HepG2 (cell line): ENCODE results near the gene FEM1C. TPM values are rescaled to one million over a fixed set of nuclear protein-coding genes. Genes with fewer than 3 reads are reported as not detected.

ENCODE experiments used
- GFI1 ChIP-seq: sonication (generic); formaldehyde crosslinking; IDR thresholded peaks from 2 replicates; pipeline ENCODE4 v1.5.0; 2020; ENCODE audit warnings: missing genetic modification reagents, mild to moderate bottlenecking, borderline replicate concordance
- HNF4A ChIP-seq: sonication (generic); formaldehyde crosslinking; IDR thresholded peaks from 2 replicates; pipeline ENCODE4 v1.4.0; 2020; ENCODE audit warnings: missing genetic modification reagents
- MED13 ChIP-seq: sonication (generic); formaldehyde crosslinking; IDR thresholded peaks from 2 replicates; pipeline ENCODE4 v1.5.0; 2020; ENCODE audit warnings: missing genetic modification reagents
- MEF2D ChIP-seq: sonication (generic); formaldehyde crosslinking; IDR thresholded peaks from 2 replicates; pipeline ENCODE4 v1.5.1; 2020; ENCODE audit warnings: mild to moderate bottlenecking, missing genetic modification reagents
- NFIC ChIP-seq: IDR thresholded peaks from 2 replicates; pipeline ENCODE4 v1.6.1; 2012; ENCODE audit warnings: mild to moderate bottlenecking, low read length, inconsistent platforms
- RARA ChIP-seq: IDR thresholded peaks from 2 replicates; pipeline ENCODE4 v1.6.1; 2016; ENCODE audit warnings: missing genetic modification reagents, missing compliant biosample characterization
- SAFB2 ChIP-seq: sonication (generic); formaldehyde crosslinking; IDR thresholded peaks from 2 replicates; pipeline ENCODE4 v1.5.1; 2020; ENCODE audit warnings: missing genetic modification reagents, low read depth, mild to moderate bottlenecking, borderline replicate concordance
- SCMH1 ChIP-seq: sonication (generic); formaldehyde crosslinking; IDR thresholded peaks from 2 replicates; pipeline ENCODE4 v1.9.0; 2021; ENCODE audit warnings: missing genetic modification reagents, mild to moderate bottlenecking, borderline replicate concordance
- SMAD9 ChIP-seq: sonication (generic); formaldehyde crosslinking; IDR thresholded peaks from 2 replicates; pipeline ENCODE4 v1.5.1; 2020; ENCODE audit warnings: mild to moderate bottlenecking, missing genetic modification reagents
- ZNF160 ChIP-seq: sonication (generic); formaldehyde crosslinking; IDR thresholded peaks from 2 replicates; pipeline ENCODE4 v1.8.0; 2022; ENCODE audit warnings: mild to moderate bottlenecking, inconsistent platforms, missing genetic modification reagents
- ZNF256 ChIP-seq: sonication (generic); formaldehyde crosslinking; conservative IDR thresholded peaks from 2 replicates; pipeline ENCODE4 v1.4.0; 2020; ENCODE audit warnings: missing genetic modification reagents
- ZNF430 ChIP-seq: sonication (generic); formaldehyde crosslinking; IDR thresholded peaks from 2 replicates; pipeline ENCODE4 v1.9.0; 2021; ENCODE audit warnings: mild to moderate bottlenecking, missing genetic modification reagents
- ZNF678 ChIP-seq: sonication (generic); formaldehyde crosslinking; IDR thresholded peaks from 2 replicates; pipeline ENCODE4 v1.4.0; 2020; ENCODE audit warnings: mild to moderate bottlenecking, missing genetic modification reagents
- ZNF749 ChIP-seq: sonication (generic); formaldehyde crosslinking; IDR thresholded peaks from 2 replicates; pipeline ENCODE4 v1.8.0; 2022; ENCODE audit warnings: mild to moderate bottlenecking, missing genetic modification reagents, moderate library complexity, borderline replicate concordance
- ZNF790 ChIP-seq: sonication (generic); formaldehyde crosslinking; IDR thresholded peaks from 2 replicates; pipeline ENCODE4 v1.8.0; 2022; ENCODE audit warnings: missing genetic modification reagents, mild to moderate bottlenecking, borderline replicate concordance
- ZSCAN25 ChIP-seq: sonication (generic); formaldehyde crosslinking; IDR thresholded peaks from 2 replicates; pipeline ENCODE4 v1.8.0; 2022; ENCODE audit warnings: mild to moderate bottlenecking, missing genetic modification reagents
- polyA plus RNA-seq, 8 experiments: library from polyadenylated mRNA; depleted of rRNA in 3 of 8; stranded (reverse) in 7 of 8; unstranded in 1 of 8; fragments of >200 nt; fragmentation: Illumina TruSeq in 4 of 8; extraction: Trizol in 4 of 8; gene quantifications; 2 replicates each; pipeline versions ENCODE4 v1.2.1 to v1.2.3, GENCODE V29; 2011 to 2016; ENCODE audit warnings: low read depth in 4 of 8, missing spikeins in 1 of 8, mixed read lengths in 1 of 8; ENCODE audit not compliant: insufficient read depth in 1 of 8
- total RNA-seq, 5 experiments: library from RNA; depleted of rRNA; stranded (reverse); fragments of >200 nt; fragmentation: Illumina TruSeq; extraction: Trizol; gene quantifications; 2 replicates each; pipeline ENCODE4 v1.2.3, GENCODE V29; 2016; ENCODE audit warnings: low read depth in 1 of 5
- TF ChIP-seq, protein P1 (sequence below): IDR thresholded peaks from 2 replicates; pipeline ENCODE4 v1.6.1; 2012; ENCODE audit warnings: low read length, improper control_type of control experiment
- TF ChIP-seq, protein P2 (sequence below): sonication (generic); formaldehyde crosslinking; IDR thresholded peaks from 2 replicates; pipeline ENCODE4 v1.5.0; 2020; ENCODE audit warnings: mild to moderate bottlenecking, missing genetic modification reagents
- TF ChIP-seq, protein P3 (sequence below): IDR thresholded peaks from 2 replicates; pipeline ENCODE4 v1.6.1; 2018; ENCODE audit warnings: missing genetic modification reagents
- TF ChIP-seq, protein P4 (sequence below): sonication (generic); formaldehyde crosslinking; IDR thresholded peaks from 2 replicates; pipeline ENCODE4 v1.4.0; 2020; ENCODE audit warnings: mild to moderate bottlenecking, missing genetic modification reagents

FEM1C gene
- total and polyA plus RNA-seq, 2 of the 13 experiments (the other 11 are each of a cell fraction or from before 2014, with no cell fraction given) = 5.5 to 8.3 TPM

DNA sequence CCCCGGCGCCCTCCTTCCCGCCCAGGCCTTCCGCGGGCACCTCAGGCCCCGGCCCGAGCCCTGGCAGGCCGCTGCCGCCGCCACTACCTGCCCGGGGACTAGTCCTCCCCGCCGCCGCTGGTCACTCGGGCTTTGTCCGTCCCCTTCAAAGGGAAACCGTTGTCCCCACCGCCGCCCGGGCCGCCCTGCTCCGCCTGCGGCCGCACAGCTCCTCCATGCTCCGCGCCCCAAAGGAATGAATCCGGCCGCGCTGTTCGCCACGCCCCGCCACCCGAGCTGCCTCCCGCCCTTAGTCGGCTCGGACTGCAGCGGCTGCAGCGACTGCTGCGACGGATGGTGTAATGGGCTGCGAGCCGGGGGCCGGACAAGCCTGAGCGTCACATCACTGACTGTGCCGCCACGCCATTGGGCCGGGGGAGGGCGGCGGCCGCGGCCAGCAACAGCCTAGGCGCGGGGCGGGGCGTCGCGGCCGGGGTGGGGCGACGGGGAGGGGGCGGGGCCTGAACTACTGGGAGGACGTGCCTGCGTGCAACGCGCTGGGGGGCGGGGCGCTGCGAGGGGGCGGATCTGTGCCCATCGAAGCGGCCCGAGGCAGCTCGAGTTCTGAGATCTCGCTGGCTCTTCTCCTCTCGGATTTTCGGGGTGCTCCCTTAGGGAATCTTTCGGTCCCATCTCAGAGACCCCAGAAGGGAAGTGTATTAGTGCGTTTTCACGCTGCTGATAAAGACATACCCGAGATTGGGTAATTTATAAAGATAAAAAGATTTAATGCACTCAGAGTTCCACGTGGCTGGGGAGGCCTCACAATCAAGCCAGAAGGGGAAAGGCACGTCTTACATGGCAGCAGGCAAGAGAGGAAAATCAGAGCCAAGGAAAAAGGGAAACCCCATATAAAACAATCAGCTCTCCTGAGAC, at the start of gene FEM1C (continued):
- TF ChIP-seq, protein P1, sequence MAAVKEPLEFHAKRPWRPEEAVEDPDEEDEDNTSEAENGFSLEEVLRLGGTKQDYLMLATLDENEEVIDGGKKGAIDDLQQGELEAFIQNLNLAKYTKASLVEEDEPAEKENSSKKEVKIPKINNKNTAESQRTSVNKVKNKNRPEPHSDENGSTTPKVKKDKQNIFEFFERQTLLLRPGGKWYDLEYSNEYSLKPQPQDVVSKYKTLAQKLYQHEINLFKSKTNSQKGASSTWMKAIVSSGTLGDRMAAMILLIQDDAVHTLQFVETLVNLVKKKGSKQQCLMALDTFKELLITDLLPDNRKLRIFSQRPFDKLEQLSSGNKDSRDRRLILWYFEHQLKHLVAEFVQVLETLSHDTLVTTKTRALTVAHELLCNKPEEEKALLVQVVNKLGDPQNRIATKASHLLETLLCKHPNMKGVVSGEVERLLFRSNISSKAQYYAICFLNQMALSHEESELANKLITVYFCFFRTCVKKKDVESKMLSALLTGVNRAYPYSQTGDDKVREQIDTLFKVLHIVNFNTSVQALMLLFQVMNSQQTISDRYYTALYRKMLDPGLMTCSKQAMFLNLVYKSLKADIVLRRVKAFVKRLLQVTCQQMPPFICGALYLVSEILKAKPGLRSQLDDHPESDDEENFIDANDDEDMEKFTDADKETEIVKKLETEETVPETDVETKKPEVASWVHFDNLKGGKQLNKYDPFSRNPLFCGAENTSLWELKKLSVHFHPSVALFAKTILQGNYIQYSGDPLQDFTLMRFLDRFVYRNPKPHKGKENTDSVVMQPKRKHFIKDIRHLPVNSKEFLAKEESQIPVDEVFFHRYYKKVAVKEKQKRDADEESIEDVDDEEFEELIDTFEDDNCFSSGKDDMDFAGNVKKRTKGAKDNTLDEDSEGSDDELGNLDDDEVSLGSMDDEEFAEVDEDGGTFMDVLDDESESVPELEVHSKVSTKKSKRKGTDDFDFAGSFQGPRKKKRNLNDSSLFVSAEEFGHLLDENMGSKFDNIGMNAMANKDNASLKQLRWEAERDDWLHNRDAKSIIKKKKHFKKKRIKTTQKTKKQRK = no peak
- TF ChIP-seq SCMH1 (no peak), GFI1 (CRISPR knock-in tag) (peak; percentile 25; the same call in 1 of the 2 replicates), ZNF749 (CRISPR knock-in tag) (0 out of 2 replicates have a peak, but pooled peaks have one; percentile 48), ZNF430 (CRISPR knock-in tag) (peak; percentile 100), ZNF678 (CRISPR knock-in tag) (0 out of 2 replicates have a peak, but pooled peaks have one; percentile 49), MEF2D (CRISPR knock-in tag) (no peak), ZNF256 (no peak), SMAD9 (peak; percentile 80; the same call in 1 of the 2 replicates), ZNF160 (CRISPR knock-in tag) (no peak), RARA (CRISPR knock-in tag) (peak; percentile 44; the same call in 1 of the 2 replicates), HNF4A (CRISPR knock-in tag) (no peak; the same call in 1 of the 2 replicates), SAFB2 (CRISPR knock-in tag) (peak; percentile 85; the same call in 1 of the 2 replicates), MED13 (CRISPR knock-in tag) (no peak), ZSCAN25 (CRISPR knock-in tag) (peak; percentile 85), ZNF790 (CRISPR knock-in tag) (peak; percentile 44; the same call in 1 of the 2 replicates), NFIC (no peak)
- TF ChIP-seq, protein P2, sequence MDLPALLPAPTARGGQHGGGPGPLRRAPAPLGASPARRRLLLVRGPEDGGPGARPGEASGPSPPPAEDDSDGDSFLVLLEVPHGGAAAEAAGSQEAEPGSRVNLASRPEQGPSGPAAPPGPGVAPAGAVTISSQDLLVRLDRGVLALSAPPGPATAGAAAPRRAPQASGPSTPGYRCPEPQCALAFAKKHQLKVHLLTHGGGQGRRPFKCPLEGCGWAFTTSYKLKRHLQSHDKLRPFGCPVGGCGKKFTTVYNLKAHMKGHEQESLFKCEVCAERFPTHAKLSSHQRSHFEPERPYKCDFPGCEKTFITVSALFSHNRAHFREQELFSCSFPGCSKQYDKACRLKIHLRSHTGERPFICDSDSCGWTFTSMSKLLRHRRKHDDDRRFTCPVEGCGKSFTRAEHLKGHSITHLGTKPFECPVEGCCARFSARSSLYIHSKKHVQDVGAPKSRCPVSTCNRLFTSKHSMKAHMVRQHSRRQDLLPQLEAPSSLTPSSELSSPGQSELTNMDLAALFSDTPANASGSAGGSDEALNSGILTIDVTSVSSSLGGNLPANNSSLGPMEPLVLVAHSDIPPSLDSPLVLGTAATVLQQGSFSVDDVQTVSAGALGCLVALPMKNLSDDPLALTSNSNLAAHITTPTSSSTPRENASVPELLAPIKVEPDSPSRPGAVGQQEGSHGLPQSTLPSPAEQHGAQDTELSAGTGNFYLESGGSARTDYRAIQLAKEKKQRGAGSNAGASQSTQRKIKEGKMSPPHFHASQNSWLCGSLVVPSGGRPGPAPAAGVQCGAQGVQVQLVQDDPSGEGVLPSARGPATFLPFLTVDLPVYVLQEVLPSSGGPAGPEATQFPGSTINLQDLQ (CRISPR knock-in tag) = no peak
- TF ChIP-seq, protein P3, sequence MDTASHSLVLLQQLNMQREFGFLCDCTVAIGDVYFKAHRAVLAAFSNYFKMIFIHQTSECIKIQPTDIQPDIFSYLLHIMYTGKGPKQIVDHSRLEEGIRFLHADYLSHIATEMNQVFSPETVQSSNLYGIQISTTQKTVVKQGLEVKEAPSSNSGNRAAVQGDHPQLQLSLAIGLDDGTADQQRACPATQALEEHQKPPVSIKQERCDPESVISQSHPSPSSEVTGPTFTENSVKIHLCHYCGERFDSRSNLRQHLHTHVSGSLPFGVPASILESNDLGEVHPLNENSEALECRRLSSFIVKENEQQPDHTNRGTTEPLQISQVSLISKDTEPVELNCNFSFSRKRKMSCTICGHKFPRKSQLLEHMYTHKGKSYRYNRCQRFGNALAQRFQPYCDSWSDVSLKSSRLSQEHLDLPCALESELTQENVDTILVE = 0 out of 2 replicates have a peak, but pooled peaks have one; percentile 50
- TF ChIP-seq, protein P4, sequence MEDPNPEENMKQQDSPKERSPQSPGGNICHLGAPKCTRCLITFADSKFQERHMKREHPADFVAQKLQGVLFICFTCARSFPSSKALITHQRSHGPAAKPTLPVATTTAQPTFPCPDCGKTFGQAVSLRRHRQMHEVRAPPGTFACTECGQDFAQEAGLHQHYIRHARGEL = no peak
